ENCODE data around the gene CAV2. TPM values are rescaled to one million over a fixed set of nuclear protein-coding genes. Genes with fewer than 3 reads are reported as not detected.

Gene CAV2
- total and polyA plus RNA-seq, 9 of the 15 experiments (the other 6 are each of a cell fraction or from before 2014, with no cell fraction given): 16.1 to 137 (median 38.3) TPM

DNA sequence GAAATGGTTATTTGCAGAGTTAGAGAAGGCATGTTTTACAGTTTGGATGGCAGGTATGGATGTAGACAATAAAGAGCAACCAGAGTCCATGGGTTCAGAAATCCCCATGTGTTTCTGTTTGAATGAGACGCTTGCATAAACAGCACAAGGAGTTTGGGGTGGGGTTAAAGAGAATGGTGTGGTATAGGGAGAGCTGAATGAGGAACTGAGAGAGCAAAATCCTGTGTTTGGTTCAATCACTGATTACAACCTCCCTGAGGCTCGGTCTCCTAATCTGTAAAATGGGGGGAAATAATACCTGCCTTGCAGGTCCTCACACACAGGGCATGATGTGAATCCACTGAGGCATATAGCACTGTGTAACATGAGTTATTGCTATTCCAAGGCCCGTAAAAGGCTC, 49.0 kb downstream of the CAV2 start:
- Histone ChIP-seq H3K4me2 (ENCODE audit: insufficient read depth, low read length) (no peak overlapping the region), H4K20me1 (replicated peaks; ENCODE audit: control insufficient read depth, insufficient read depth, low read length) (no peaks in the 10 kb centered on the region), H3K27me3 (ENCODE audit: control insufficient read depth in 2 of 2, insufficient read depth in 2 of 2, low read length in 2 of 2) (peaks cover 3 to 10% of the 10 kb centered on the region in 2 experiments; a peak in 2 of 5 replicates), H3K27ac (ENCODE audit: extremely low read depth, low read depth, low read length) (no peak overlapping the region), H3K4me1 (replicated peaks in 1 of 2; ENCODE audit: control insufficient read depth in 2 of 2, insufficient read depth in 2 of 2, low read length in 2 of 2) (peaks cover 0 to 2% of the 10 kb centered on the region in 2 experiments; a peak in 2 of 5 replicates), H3K79me2 (ENCODE audit: control insufficient read depth, insufficient read depth, low read length) (no peaks in the 10 kb centered on the region), H3K36me3 (ENCODE audit: control insufficient read depth, insufficient read depth, low read length) (no peaks in the 10 kb centered on the region), H3K4me3 (no peak overlapping the region), H3K9me3 (replicated peaks; ENCODE audit: control insufficient read depth, insufficient read depth, low read depth, low read length) (no peaks in the 10 kb centered on the region), H2AFZ (ENCODE audit: low read depth, low read length) (no peak overlapping the region), H3K9me1 (ENCODE audit: control insufficient read depth, insufficient read depth, low read length) (no peaks in the 10 kb centered on the region), H3K9ac (ENCODE audit: insufficient read depth in 1 of 2, low read depth in 2 of 2, low read length in 2 of 2) (no peak overlapping the region)
- FAIRE-seq: no peak
- 0% methylated on average over 3 of the region's 3 CpGs for WGBS (ENCODE audit: insufficient coverage, low coverage, missing lambda C conversion rate)
- CTCF ChIA-PET (ENCODE audit: low intra/inter-chr PET ratio): no interaction called here
- BruUV-seq (replicated peaks): no TSS peak
- ATAC-seq: no peak; the same call in 2 of the 3 replicates
- POLR2A ChIA-PET: no interaction called here
- no peak for TF ChIP-seq ZBTB8A (IDR thresholded peaks at IDR 0.05; ENCODE audit: partially characterized antibody)
- TF ChIP-seq, protein P1, sequence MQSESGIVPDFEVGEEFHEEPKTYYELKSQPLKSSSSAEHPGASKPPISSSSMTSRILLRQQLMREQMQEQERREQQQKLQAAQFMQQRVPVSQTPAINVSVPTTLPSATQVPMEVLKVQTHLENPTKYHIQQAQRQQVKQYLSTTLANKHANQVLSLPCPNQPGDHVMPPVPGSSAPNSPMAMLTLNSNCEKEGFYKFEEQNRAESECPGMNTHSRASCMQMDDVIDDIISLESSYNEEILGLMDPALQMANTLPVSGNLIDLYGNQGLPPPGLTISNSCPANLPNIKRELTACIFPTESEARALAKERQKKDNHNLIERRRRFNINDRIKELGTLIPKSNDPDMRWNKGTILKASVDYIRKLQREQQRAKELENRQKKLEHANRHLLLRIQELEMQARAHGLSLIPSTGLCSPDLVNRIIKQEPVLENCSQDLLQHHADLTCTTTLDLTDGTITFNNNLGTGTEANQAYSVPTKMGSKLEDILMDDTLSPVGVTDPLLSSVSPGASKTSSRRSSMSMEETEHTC (IDR thresholded peaks at IDR 0.05): no peak
- TF ChIP-seq BMI1 (IDR thresholded peaks at IDR 0.05; ENCODE audit: low read length): no peak
- TF ChIP-seq SPI1 (IDR thresholded peaks at IDR 0.05; ENCODE audit: borderline replicate concordance, low read depth, low read length): peak; percentile 19; the same call in 1 of the 2 replicates
- no peak for TF ChIP-seq NCOR1 (IDR thresholded peaks at IDR 0.05)
- intact Hi-C loops (cut with micrococcal nuclease) (no loop called here), in situ Hi-C loops (cut with MboI) (no loop called here)
- no peak for DNase-seq (ENCODE audit: extremely low read depth in 1 of 4, low spot score in 3 of 4)

DNA sequence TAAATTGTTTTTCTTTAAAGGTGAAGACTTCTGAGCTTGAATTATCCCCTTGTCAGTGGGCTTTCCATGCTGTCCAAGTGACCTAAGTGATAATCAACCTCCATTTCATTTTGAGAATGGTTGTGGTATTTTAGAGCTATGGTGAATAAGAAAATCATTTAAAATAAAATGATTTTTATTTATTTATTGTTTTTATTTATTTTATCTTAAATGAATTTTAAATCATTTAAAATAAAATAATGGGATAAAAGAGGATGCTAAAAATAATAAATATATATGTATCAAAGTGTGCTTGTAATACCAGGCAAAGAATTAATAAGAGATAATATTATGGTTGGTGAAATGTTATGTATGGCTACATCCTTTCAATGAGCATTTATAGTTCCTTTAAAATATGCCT, 49.8 kb downstream of the CAV2 start:
- CTCF ChIA-PET (ENCODE audit: low intra/inter-chr PET ratio): no interaction called here
- in situ Hi-C loops (cut with MboI): no loop called here
- Histone ChIP-seq H3K4me3 (no peak overlapping the region), H3K27me3 (ENCODE audit: control insufficient read depth in 2 of 2, insufficient read depth in 2 of 2, low read length in 2 of 2) (peaks cover 3 to 10% of the 10 kb centered on the region in 2 experiments; a peak in 2 of 5 replicates), H3K9ac (ENCODE audit: insufficient read depth in 1 of 2, low read depth in 2 of 2, low read length in 2 of 2) (no peak overlapping the region), H3K27ac (ENCODE audit: extremely low read depth, low read depth, low read length) (no peak overlapping the region), H3K79me2 (ENCODE audit: control insufficient read depth, insufficient read depth, low read length) (no peaks in the 10 kb centered on the region), H3K9me3 (replicated peaks; ENCODE audit: control insufficient read depth, insufficient read depth, low read depth, low read length) (no peaks in the 10 kb centered on the region), H3K4me1 (replicated peaks in 1 of 2; ENCODE audit: control insufficient read depth in 2 of 2, insufficient read depth in 2 of 2, low read length in 2 of 2) (peaks cover 0 to 2% of the 10 kb centered on the region in 2 experiments; a peak in 2 of 5 replicates), H2AFZ (ENCODE audit: low read depth, low read length) (no peak overlapping the region), H4K20me1 (replicated peaks; ENCODE audit: control insufficient read depth, insufficient read depth, low read length) (no peaks in the 10 kb centered on the region), H3K4me2 (ENCODE audit: insufficient read depth, low read length) (no peak overlapping the region), H3K9me1 (ENCODE audit: control insufficient read depth, insufficient read depth, low read length) (no peaks in the 10 kb centered on the region), H3K36me3 (ENCODE audit: control insufficient read depth, insufficient read depth, low read length) (no peaks in the 10 kb centered on the region)
- FAIRE-seq (no peak), ATAC-seq (no peak), DNase-seq (ENCODE audit: extremely low read depth in 1 of 4, low spot score in 3 of 4) (no peak)
- BruUV-seq (replicated peaks): no TSS peak
- POLR2A ChIA-PET: no interaction called here
- intact Hi-C loops (cut with micrococcal nuclease): no loop called here
- TF ChIP-seq, protein P2, sequence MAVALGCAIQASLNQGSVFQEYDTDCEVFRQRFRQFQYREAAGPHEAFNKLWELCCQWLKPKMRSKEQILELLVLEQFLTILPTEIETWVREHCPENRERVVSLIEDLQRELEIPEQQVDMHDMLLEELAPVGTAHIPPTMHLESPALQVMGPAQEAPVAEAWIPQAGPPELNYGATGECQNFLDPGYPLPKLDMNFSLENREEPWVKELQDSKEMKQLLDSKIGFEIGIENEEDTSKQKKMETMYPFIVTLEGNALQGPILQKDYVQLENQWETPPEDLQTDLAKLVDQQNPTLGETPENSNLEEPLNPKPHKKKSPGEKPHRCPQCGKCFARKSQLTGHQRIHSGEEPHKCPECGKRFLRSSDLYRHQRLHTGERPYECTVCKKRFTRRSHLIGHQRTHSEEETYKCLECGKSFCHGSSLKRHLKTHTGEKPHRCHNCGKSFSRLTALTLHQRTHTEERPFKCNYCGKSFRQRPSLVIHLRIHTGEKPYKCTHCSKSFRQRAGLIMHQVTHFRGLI (CRISPR knock-in tag; IDR thresholded peaks at IDR 0.05): no peak
- no peak for TF ChIP-seq EP400 (IDR thresholded peaks at IDR 0.05)
- no peak for TF ChIP-seq GTF2A2 (tag; IDR thresholded peaks at IDR 0.05)
- no peak for TF ChIP-seq EWSR1 (IDR thresholded peaks at IDR 0.05; ENCODE audit: borderline replicate concordance, low read depth, partially characterized antibody)
- no peak for TF ChIP-seq ZNF12 (CRISPR knock-in tag; IDR thresholded peaks at IDR 0.05)
- no peak for TF ChIP-seq KAT8 (IDR thresholded peaks at IDR 0.05; ENCODE audit: low read depth)
- no peak for TF ChIP-seq SRSF3 (IDR thresholded peaks at IDR 0.05; ENCODE audit: insufficient read depth, low read length)
- TF ChIP-seq ZBTB8A (IDR thresholded peaks at IDR 0.05; ENCODE audit: partially characterized antibody): no peak

Data from K562 (cell line).